Inflammatory macrophage treated with lipopolysaccharide for 4 hours (primary cell): ENCODE results near the gene VSTM2L.

ENCODE experiments used
- DNase-seq: peaks from one replicate; pipeline ENCODE4 v3.0.0-alpha.2; 2020

Gene VSTM2L

GRCh38 chr20:37920679-37921322 is 17.9 kb downstream of the VSTM2L start:
- no peak for DNase-seq

- DNase-seq = peak; percentile 21
These were observed 18.5 kb downstream of the VSTM2L start for GRCh38 chr20:37921341-37921929.

GRCh38 chr20:37922016-37922415 is 19.1 kb downstream of the VSTM2L start:
- DNase-seq = no peak

- DNase-seq = no peak
These were observed 22.6 kb downstream of the VSTM2L start for GRCh38 chr20:37925265-37926165.

GRCh38 chr20:37926612-37927011 is 23.7 kb downstream of the VSTM2L start:
- DNase-seq = no peak

- peak; percentile 55 for DNase-seq
These were observed 24.6 kb downstream of the VSTM2L start for GRCh38 chr20:37927410-37928095.

GRCh38 chr20:37928996-37929682 is 26.2 kb downstream of the VSTM2L start:
- no peak for DNase-seq

- no peak for DNase-seq
These were observed 26.7 kb downstream of the VSTM2L start for GRCh38 chr20:37929683-37930014.

- no peak for DNase-seq
These were observed 28.4 kb downstream of the VSTM2L start for GRCh38 chr20:37931153-37931922.

GRCh38 chr20:37932074-37932473 is 29.1 kb downstream of the VSTM2L start:
- DNase-seq = no peak

GRCh38 chr20:37932919-37933318 is 30.0 kb downstream of the VSTM2L start:
- no peak for DNase-seq

GRCh38 chr20:37933786-37934633 is 31.1 kb downstream of the VSTM2L start:
- peak; percentile 15 for DNase-seq

- DNase-seq = no peak
These were observed 31.9 kb downstream of the VSTM2L start for GRCh38 chr20:37934634-37935375.

GRCh38 chr20:37935435-37935834 is 32.5 kb downstream of the VSTM2L start:
- peak; percentile 48 for DNase-seq

GRCh38 chr20:37936041-37936440 is 33.1 kb downstream of the VSTM2L start:
- DNase-seq = no peak

GRCh38 chr20:37936451-37936850 is 33.5 kb downstream of the VSTM2L start:
- no peak for DNase-seq

- no peak for DNase-seq
These were observed 34.8 kb downstream of the VSTM2L start for GRCh38 chr20:37937686-37938085.

GRCh38 chr20:37938181-37938750 is 35.3 kb downstream of the VSTM2L start:
- no peak for DNase-seq

- no peak for DNase-seq
These were observed 36.0 kb downstream of the VSTM2L start for GRCh38 chr20:37938954-37939353.
